T-helper 1 cell (primary cell): ENCODE data around the gene DDX6.
"Not testable (repeated sequence)": the region's sequence is repeated elsewhere in the genome, so short reads cannot be mapped to it uniquely, and the experiment has no call there.

Experiments used
- DNase-seq, 5 donors: peaks; one replicate each; pipeline ENCODE4 v3.0.0-alpha.2; 2012 to 2020
- total RNA-seq, 4 donors: gene quantifications; one replicate each; lab custom pipeline; 2026; lab: John Stamatoyannopoulos, UW

Gene DDX6, protein sequence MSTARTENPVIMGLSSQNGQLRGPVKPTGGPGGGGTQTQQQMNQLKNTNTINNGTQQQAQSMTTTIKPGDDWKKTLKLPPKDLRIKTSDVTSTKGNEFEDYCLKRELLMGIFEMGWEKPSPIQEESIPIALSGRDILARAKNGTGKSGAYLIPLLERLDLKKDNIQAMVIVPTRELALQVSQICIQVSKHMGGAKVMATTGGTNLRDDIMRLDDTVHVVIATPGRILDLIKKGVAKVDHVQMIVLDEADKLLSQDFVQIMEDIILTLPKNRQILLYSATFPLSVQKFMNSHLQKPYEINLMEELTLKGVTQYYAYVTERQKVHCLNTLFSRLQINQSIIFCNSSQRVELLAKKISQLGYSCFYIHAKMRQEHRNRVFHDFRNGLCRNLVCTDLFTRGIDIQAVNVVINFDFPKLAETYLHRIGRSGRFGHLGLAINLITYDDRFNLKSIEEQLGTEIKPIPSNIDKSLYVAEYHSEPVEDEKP
- 423 to 475 (median 457) reads per million in 4 donors for total RNA-seq

DNA sequence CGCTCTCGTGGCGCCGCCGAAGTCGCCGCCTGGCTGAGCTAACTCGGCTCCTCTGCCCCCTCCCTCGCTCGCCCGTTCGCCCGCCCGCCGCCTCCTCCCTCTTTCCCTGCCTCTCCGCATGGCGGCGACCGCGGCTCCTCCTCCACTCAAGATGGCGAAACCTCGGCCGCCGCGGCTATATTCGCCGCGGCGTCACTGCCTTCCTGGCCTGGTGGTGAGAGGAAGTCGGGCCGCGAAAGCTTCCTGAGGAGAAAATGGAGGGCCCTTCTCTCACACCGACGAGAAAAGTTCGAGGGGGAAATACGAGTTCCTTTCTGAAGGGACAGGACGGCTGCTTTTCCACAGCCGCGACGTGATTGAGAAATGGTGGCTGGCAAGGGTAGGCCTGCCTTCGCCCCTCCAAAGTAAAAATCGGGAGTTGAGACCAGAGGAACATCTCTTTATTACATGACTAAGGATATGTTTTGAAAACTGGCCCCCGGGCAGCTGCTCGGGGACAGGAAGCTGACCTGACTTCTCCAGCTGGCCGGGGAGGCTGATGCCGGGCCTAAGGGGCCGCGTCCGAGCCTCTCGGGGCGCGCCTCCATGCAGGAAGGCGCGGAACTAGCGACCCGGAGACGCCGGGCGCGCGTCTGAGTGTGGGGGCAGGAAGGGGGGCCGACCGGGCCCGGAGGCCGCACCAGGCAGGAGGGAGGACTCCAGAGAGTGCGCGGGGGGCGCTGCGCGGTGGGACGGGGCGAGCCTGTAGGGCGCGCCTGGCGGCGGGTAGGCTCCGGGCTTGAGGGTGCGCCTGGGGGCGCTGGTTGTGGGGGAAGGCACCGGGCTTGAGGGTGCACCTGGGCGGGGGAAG is at the start of gene DDX6:
DDX6 (minus strand) TSS at position 54 of the 850 bp plus-strand sequence. CDS start 4,913 bp downstream, outside the sequence.
- peak; percentile 81 to 90 (median 88) for DNase-seq

DNA sequence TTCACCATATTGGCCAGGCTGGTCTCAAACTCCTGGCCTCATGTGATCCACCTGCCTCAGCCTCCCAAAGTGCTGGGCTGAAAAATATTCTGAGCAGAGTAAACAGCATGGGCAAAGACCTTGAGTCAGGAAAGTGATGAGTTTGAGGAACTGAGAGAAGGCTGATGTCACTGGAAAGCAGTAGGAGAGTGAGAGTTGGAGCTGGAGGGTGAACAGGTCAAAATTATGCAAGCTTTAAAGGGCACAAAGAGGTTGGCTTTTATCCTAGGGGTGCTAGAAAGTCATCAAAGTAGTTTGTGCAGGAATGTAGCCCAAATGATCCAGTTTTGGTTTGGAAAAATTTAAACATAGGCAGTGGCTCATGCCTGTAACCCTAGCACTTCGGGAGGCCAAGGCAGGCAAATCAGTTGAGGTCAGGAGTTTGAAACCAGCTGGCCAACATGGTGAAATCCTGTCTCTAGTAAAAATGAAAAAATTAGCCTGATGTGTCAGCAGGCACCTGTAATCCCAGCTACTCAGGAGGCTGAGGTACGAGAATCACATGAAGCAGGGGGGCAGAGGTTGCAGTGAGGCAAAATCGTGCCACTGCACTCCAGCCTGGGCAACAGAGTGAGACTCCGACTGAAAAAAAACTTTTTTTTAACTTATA is 48.1 kb upstream of the DDX6 start:
- DNase-seq = no peak

DNA sequence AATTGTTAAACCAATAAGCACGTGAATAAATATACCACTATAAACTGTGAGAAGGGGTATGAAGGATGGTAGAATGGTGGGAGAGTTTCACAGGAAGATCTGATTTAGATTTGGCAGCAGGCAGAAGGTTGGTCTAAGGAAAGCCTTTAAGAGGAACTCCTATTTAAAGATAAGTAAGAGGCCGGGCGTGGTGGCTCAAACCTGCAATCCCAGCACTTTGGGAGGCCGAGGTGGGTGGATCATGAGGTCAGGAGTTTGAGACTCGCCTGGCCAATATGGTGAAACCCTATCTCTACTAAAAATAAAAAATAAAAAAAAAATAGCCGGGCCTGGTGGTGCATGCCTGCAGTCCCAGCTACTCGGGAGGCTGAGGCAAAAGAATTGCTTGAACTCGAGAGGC is 46.9 kb upstream of the DDX6 start:
- DNase-seq = no peak

DNA sequence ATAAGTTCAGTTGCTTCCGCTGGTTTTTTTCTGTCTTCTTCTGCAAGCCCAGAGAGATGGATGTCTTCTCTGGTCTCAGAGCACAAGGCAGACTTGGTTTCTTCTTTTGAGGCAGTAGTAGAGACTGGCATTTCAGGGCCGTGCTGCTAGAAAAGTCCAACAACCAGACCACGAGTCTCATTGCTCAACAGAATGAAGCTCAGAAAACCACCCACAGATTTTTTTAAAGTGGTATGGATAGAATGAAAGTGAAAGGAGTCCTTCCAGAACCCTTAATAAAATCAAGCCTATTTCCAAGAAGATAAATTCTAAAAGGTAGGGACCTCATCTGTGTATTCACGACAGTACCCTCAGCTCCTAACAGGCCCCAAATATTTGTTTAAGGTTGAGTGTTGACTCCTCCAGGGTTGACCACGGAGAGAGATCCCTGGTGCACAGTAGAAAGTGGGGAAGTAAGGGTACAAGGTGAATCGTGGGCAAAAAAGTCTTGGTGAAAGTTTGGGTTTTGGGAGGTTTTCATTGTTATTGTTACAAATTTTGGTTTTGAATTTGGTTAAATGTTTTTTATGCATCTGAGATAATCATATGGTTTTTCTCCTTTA is 43.6 kb upstream of the DDX6 start:
- DNase-seq = peak in 1 of 5 donors; percentile 21

DNA sequence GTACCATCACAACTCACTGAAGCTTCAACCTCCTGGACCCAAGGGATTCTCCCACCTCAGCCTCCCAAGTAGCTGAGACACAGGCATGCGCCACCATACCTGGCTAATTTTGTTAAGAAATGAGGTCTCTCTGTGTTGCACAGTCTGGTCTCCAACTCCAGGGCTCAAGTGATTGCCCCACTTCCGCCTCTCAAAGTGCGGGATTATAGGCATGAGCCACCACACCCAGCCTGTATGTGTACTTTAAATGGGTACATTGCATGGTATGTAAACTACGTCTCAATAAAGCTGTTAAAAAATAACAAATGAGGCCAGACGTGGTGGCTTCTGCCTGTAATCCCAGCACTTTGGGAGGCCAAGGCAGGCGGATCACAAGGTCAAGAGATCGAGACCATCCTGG is 36.2 kb upstream of the DDX6 start:
- no peak for DNase-seq

DNA sequence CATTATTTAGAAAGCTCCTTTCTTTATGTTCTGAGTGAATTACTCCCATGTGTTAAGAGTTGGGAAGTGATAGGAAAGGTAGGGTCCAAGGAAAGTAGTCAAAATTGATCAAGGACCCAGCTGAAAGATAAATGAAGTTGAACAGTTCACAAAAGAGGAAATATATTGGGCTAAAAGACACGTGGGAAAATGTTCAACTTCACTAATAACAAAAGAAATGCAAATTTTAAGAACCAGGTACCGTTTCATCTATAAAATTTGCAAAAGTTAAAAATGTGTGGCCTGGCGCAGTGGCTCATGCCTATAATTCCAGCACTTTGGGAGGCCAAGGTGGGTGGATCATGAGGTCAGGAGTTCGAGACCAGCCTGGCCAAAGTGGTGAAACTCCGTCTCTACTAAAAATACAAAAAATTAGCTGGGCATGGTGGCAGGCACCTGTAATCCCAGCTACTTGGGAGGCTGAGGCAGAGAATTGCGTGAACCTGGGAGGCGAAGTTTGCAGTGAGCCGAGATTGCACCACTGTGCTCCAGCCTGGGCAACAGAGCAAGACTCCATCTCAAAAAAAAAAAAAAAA is 32.1 kb upstream of the DDX6 start:
- not testable (repeated sequence) for DNase-seq

DNA sequence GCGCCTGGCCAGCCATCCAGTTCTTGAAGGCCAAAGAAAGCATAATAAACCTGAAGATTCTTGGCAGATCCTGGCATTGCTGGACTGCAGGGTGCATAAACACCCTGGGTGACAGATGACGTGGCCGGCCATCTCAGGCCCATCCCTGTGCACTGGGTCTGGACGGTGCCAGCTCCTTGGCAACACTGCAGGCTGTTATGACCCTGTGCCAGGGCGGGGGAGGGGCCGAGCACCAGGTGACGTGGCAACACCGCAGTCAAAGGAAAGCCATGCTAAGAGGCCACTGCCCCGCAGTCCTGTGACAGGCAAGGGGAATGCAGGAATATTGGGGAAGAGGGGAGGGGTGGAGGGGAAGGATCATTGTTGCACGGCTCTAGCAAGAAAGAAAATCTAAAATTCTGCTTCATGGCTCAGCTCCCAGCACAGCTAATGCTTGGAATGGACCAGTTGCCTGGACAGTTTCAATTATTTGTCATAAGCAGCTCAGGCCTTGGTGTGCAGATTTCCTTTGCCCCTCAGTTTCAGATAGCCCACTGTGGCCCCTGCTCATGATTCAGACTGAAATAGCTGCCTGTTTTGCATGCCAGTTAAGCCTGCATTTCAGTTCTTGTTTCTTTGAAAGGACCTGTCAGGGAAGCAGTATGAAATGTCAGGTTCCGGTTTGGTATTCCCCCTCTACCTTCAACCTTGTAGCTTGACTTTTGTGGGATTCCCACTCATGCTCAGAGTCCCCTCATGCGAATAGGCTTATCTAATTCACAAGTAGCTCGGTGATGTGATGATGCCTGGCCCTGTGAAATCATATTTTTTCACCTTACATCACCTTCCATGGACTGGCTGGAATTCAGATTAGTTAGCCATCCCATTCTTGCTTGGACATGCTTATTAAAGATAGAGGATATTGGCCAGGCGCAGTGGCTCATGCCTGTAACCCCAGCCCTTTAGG is 29.7 kb upstream of the DDX6 start:
- DNase-seq = peak in 1 of 5 donors; percentile 43

DNA sequence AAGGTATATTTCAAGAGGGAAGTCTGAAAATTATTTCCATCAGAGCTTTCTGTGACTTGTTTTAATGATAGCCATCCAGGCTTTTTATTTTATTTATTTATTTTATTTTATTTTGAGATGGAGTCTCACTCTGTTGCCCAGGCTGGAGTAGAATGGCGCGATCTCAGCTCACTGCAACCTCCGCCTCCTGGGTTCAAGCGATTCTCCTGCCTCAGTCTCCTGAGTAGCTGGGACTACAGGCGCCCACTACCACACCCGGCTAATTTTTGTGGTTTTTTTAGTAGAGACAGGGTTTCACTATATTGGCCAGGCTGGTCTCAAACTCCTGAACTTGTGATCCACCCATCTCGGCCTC is 29.0 kb upstream of the DDX6 start:
- not testable (repeated sequence) for DNase-seq

DNA sequence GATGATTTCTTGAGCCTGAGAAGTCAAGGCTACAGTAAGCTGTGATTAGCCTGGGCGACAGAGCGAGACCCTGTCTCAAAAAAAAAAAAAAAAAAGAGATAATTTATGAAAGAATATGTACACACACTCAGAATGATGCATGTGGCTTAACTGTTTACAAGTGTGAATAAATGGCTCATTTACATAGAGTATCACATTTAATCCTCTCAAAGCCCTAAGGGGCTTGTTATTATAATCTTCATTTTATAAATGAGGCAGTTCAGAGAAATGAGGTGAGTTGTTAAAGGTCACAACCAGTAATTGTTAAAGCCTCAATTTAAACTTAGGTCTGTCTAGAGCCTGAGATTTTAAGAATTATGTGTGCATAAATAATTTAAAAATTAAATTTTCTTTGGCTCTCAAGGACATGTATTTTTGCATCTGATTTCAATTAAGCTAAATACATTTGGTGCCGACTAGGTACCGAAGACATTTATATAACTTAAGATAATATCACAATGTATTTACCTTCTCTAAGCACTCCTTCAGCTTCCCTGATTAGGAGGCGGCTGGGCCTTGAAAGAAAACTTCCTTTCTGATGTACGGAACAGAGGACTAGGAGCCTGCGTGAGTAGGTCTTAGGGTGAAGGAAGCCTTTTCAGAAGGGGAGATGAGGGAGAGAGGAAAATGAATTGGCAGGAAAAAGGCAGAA is 28.5 kb upstream of the DDX6 start:
- DNase-seq = no peak

DNA sequence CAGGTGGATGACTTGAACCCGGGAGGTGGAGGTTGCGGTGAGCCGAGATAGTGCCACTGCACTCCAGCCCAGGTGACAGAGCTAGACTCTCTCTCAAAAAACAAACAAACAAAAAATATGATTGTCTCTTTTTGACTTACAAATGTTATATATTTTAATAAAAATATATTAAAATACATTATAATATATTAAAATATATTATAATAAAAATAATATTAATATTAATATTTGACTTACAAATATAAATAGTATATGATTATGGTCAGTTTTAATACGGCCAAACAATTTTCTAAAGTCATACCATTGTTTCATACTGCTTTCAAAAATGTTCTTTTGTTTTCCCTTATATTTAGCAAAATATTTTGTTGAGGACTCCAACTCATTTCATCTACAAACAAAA is 27.2 kb upstream of the DDX6 start:
- no peak for DNase-seq

DNA sequence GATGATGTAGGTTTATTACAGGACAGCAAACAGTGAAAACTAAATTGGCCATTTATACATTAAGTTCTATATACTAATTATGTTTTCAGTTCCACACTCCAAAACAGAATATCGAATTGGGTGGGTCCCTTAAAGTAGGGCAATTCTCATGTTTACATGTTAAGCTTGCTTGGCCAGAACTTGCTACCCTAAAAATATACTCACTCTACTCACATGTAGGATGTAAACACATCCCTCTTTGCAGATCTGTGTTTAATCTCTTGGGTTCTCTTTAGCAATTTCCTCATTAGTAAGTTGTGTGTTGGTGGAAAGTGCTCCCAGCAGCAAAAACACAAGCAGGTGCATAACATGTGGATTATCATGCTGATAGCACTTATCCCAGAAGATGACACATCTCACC is 22.6 kb upstream of the DDX6 start:
- DNase-seq = no peak

GRCh38 chr11:118812485-118812884 is 21.5 kb upstream of the DDX6 start:
- DNase-seq = no peak

DNA sequence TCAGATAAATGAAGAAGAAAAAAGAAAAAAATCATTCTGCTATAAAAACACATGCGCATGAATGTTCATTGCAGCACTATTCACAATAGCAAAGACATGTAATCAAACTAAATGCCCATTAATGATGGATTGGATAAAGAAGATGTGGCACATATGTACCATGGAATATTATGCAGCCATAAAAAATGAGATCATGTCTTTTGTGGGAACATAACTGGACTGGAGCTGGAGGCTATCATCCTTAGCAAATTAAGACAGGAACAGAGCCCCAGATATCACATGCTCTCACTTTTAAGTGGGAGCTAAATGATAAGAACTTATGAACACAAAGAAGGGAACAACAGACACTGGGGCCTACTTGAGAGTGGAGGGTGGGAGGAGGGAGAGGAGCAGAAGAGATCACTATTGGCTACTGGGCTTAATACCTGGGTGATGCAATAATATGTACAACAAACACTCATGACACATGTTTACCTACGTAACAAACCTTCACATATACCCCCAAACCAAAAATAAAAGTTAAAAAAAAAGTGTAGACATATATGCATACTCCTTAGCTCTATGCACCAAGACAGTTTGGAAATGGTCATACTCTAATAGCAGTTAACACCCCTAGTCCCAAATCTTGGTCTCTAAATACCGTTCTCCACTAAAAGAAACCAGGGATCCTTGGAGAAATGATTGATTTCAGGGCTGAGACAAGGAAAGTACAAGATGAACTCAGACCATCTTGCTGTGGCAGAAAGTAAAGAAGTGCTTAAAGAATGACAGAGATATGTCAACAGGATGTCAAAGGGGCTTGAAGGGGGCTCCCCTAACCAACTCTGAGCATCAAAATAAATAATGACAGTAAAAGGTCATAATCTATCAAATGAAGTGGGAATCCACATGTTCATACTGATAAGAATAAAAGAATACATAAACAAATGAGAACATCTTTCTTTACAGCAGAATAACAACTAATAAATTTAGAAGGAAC is 17.1 kb upstream of the DDX6 start:
- no peak for DNase-seq

GRCh38 chr11:118806400-118806799 is 15.4 kb upstream of the DDX6 start:
- no peak for DNase-seq

DNA sequence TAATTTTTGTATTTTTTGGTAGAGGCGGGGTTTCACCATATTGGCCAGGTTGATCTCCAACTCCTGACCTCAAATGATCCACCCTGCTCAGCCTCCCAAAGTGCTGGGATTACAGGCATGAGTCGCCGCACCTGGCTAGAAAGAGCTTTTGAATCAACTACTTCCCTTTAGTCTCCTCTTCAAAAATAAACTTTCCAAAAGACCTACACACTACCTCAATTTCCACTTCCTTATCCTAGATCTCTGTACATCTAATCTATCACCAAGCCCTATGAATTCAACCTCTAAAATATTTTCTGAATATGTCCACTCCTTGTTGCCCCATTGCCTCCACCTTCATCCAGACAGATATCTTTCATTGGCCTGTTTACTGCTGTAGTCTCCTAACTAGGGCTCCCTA is 13.1 kb upstream of the DDX6 start:
- no peak for DNase-seq

DNA sequence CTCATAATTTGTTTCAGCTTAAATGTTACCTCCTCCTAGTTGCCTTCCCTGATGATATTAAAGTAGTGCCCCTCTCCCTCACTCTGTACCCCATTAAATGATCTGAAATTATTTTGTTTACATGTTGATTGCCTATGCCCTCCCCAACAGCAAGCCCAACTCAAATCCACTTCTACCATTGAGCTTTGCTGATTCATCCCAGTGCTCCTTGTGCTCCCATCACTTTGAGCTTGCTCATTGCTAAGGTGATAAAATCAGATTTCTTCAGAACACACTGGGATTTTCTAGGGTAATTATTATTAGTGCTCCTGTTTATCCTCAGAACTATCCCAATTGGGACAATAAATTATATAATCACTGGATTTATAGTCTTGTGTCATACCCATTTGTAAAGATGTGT is 8.4 kb upstream of the DDX6 start:
- no peak for DNase-seq

GRCh38 chr11:118797510-118797909 is 6.5 kb upstream of the DDX6 start:
- no peak for DNase-seq

GRCh38 chr11:118792570-118793124 is 1.7 kb upstream of the DDX6 start:
- DNase-seq = peak; percentile 42 to 87 (median 58)
